ENCODE measurements around the gene MALRD1. TPM values are rescaled to one million over a fixed set of nuclear protein-coding genes. Genes with fewer than 3 reads are reported as not detected.

The MALRD1 gene
- total RNA-seq, 2 donors from 2014 or later, result not detected

DNA sequence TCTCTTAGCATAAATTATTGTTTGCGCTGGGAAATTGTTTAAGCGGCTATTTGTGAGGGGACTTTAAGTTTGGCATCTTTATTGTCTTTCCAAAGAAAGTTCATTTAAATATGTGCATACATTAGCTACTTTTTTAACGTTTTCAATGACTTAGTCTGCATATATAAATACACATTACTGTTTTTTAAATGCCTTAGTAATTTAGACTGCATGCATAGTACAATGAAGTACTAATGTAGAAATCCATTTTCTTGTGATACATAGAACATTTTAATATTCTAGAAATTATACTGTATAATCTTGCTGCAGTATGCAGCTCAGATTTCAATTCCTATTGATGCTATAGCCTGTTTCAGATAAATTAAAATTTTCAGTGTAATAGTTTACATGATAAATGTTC lies 325.4 kb downstream of the MALRD1 start:
- DNase-seq (no peak), ATAC-seq (no peak)
- no peaks in the 10 kb centered on the region for H3K9me3 ChIP-seq (ENCODE audit: control insufficient read depth, low read length, poor library complexity, severe bottlenecking)
- no peaks in the 10 kb centered on the region for H3K36me3 Mint-ChIP-seq (ENCODE audit: low read depth)
- H3K4me1 Mint-ChIP-seq, result no peaks in the 10 kb centered on the region
- no peak overlapping the region for H3K4me3 Mint-ChIP-seq
- no peak overlapping the region for H3K27ac Mint-ChIP-seq
- H3K27me3 Mint-ChIP-seq, result no peaks in the 10 kb centered on the region

GRCh38 chr10:19385846-19386450 lies 337.3 kb downstream of the MALRD1 start:
- Mint-ChIP-seq H3K4me1 (no peaks in the 10 kb centered on the region), H3K36me3 (ENCODE audit: low read depth) (no peaks in the 10 kb centered on the region), H3K27ac (no peak overlapping the region), H3K4me3 (no peak overlapping the region), H3K27me3 (no peaks in the 10 kb centered on the region)
- H3K9me3 ChIP-seq (ENCODE audit: control insufficient read depth, low read length, poor library complexity, severe bottlenecking), result no peaks in the 10 kb centered on the region
- no peak for DNase-seq
- ATAC-seq, result no peak

DNA sequence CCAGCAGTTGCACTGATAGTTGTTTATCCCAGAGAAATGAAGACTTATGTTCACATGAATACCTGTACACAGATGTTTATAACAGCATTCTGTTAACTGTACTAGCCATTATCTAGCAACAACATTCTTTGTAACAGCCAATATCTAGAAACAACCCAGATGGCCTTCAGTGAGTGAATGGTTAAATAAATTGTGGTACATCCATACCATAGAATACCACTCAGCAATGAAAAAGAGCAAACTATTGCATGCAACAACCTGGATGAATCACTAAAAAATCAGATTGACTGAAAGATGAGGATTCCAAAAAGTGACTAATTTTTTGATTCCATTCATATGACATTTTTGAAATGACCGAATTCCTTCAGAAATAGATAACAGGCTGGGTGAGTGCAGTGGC lies 360.3 kb downstream of the MALRD1 start:
- no peak for DNase-seq
- Mint-ChIP-seq H3K4me1 (no peaks in the 10 kb centered on the region), H3K4me3 (no peak overlapping the region), H3K36me3 (ENCODE audit: low read depth) (no peaks in the 10 kb centered on the region), H3K27me3 (no peaks in the 10 kb centered on the region), H3K27ac (no peak overlapping the region)
- no peaks in the 10 kb centered on the region for H3K9me3 ChIP-seq (ENCODE audit: control insufficient read depth, low read length, poor library complexity, severe bottlenecking)
- no peak for ATAC-seq

DNA sequence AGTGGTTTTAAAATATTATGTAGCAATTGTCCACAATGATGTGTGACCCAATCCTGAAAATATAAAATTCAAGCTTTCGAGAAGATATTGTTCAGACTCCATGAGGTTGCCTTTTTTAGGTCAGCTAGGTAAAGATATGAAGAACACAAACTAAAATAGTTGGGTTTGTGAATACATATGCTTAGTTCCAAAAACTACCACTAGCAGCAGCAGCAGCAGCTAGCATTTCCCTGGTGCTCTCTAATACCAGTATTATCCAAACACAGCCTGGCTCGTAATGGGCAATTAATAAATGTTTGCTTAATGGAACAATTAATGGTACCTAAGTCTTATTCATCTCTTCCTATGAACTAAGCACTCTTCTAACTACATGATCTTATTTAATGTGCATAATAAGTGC lies 362.5 kb downstream of the MALRD1 start:
- ATAC-seq (no peak), DNase-seq (no peak)
- Mint-ChIP-seq H3K4me1 (no peaks in the 10 kb centered on the region), H3K36me3 (ENCODE audit: low read depth) (no peaks in the 10 kb centered on the region), H3K4me3 (no peak overlapping the region), H3K27ac (no peak overlapping the region), H3K27me3 (no peaks in the 10 kb centered on the region)
- no peaks in the 10 kb centered on the region for H3K9me3 ChIP-seq (ENCODE audit: control insufficient read depth, low read length, poor library complexity, severe bottlenecking)

- no peak overlapping the region for H3K27ac Mint-ChIP-seq
- H3K4me1 Mint-ChIP-seq, result no peaks in the 10 kb centered on the region
- no peaks in the 10 kb centered on the region for H3K36me3 Mint-ChIP-seq (ENCODE audit: low read depth)
- ATAC-seq (no peak), DNase-seq (no peak)
- H3K9me3 ChIP-seq (ENCODE audit: control insufficient read depth, low read length, poor library complexity, severe bottlenecking), result no peaks in the 10 kb centered on the region
- no peak overlapping the region for H3K4me3 Mint-ChIP-seq
- no peaks in the 10 kb centered on the region for H3K27me3 Mint-ChIP-seq
Observed at GRCh38 chr10:19412531-19412930, 363.9 kb downstream of the MALRD1 start.

DNA sequence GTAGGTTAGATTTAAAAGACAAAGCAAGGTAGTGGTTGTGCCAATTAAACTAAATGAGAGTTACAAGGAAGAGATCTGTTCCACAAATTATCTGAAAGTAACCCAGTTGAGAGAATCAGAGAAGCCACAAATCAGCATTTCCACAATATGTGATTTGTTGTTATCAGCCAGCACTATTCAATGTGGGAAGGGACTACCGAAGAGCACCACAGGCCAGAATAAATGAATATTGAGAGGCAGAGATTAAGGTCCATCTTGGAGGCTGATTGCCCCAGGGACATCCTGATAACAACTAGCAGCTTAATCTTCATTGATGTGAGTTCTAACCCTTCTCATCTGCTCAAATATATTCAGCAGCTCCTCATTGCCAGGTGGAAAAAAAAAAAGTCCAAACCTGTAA lies 367.6 kb downstream of the MALRD1 start:
- no peak for DNase-seq
- no peaks in the 10 kb centered on the region for H3K36me3 Mint-ChIP-seq (ENCODE audit: low read depth)
- H3K4me3 Mint-ChIP-seq, result no peak overlapping the region
- no peaks in the 10 kb centered on the region for H3K4me1 Mint-ChIP-seq
- H3K27me3 Mint-ChIP-seq, result no peaks in the 10 kb centered on the region
- no peaks in the 10 kb centered on the region for H3K9me3 ChIP-seq (ENCODE audit: control insufficient read depth, low read length, poor library complexity, severe bottlenecking)
- no peak for ATAC-seq
- H3K27ac Mint-ChIP-seq, result no peak overlapping the region

DNA sequence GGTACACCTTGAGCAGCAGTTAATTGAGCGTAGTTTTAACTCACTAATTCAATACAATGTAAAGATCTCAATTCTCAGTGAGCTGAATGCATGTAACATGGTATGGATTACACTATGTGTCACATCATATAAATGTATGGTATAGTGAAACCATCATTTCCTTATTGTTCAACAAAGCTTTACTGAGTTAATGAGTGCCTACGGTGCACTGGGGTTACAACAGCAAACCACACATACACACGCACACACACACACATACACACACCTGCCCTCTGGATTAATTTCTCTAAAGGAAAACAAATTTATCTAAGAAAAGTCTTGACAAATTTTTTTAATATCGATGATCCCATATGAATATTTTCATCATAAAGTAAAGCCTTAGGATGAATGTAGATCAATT lies 369.1 kb downstream of the MALRD1 start:
- DNase-seq (no peak), ATAC-seq (no peak)
- no peaks in the 10 kb centered on the region for H3K9me3 ChIP-seq (ENCODE audit: control insufficient read depth, low read length, poor library complexity, severe bottlenecking)
- Mint-ChIP-seq H3K27ac (no peak overlapping the region), H3K4me3 (no peak overlapping the region), H3K27me3 (no peaks in the 10 kb centered on the region), H3K4me1 (no peaks in the 10 kb centered on the region), H3K36me3 (ENCODE audit: low read depth) (no peaks in the 10 kb centered on the region)

GRCh38 chr10:19421674-19422073 lies 373.1 kb downstream of the MALRD1 start:
- H3K9me3 ChIP-seq (ENCODE audit: control insufficient read depth, low read length, poor library complexity, severe bottlenecking), result no peaks in the 10 kb centered on the region
- DNase-seq (no peak), ATAC-seq (no peak)
- H3K27me3 Mint-ChIP-seq, result no peaks in the 10 kb centered on the region
- no peak overlapping the region for H3K4me3 Mint-ChIP-seq
- H3K36me3 Mint-ChIP-seq (ENCODE audit: low read depth), result no peaks in the 10 kb centered on the region
- H3K4me1 Mint-ChIP-seq, result no peaks in the 10 kb centered on the region
- no peak overlapping the region for H3K27ac Mint-ChIP-seq

DNA sequence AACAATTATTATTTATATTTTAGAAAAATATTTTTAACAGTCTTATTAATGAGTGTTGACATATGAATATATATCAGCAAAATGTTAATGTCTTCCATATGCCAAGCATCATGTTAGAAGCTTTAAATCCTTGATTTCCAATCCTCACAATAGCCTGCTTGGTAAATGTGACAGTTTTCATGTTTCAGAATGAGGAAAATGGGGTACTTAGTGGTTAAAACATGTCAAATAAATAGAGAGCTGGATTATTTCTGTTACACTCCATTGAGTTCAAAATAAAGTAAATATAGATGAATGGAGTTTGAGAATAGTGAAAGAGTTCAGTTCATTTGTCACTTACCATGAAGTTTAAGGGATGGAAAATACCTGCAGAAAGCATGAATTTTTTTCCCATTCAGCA lies 377.4 kb downstream of the MALRD1 start:
- H3K9me3 ChIP-seq (ENCODE audit: control insufficient read depth, low read length, poor library complexity, severe bottlenecking), result no peaks in the 10 kb centered on the region
- no peak for DNase-seq
- no peaks in the 10 kb centered on the region for H3K36me3 Mint-ChIP-seq (ENCODE audit: low read depth)
- no peaks in the 10 kb centered on the region for H3K27me3 Mint-ChIP-seq
- H3K27ac Mint-ChIP-seq, result no peak overlapping the region
- no peak for ATAC-seq
- no peaks in the 10 kb centered on the region for H3K4me1 Mint-ChIP-seq
- H3K4me3 Mint-ChIP-seq, result no peak overlapping the region

DNA sequence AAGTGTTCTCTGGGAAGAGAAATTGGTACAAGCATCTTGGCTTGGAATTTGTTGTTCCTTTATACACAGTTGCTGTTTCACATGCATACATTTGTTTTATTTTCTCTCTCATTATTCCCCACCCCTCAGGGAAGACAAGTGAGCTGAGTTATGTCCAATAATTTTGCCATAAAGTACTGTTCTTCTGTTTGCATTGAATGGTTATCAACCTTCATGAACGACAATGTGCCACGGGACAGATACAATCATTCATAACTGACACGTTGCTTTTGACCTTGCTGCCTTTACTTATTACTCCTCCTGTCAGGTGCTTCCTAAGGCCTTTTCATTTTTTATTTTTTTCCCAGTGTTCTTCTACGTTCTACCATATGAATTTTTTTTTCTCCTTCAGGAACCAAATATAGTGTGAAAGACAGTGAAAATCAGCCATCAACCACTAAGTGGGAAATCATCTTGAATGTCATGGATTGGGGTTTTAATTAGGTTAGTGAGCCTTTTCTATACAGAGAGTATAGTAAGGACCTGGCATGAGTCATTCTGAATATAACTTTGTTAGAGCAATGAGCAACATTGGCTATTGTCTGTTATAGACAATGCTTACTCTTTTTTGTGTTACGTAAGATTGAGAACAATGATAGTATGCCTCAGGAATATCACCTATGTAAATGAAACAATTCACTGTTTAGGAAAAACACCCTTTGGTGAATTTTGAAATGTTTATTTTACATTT lies 383.2 kb downstream of the MALRD1 start:
- no peaks in the 10 kb centered on the region for H3K36me3 Mint-ChIP-seq (ENCODE audit: low read depth)
- H3K4me3 Mint-ChIP-seq, result no peak overlapping the region
- no peaks in the 10 kb centered on the region for H3K9me3 ChIP-seq (ENCODE audit: control insufficient read depth, low read length, poor library complexity, severe bottlenecking)
- H3K4me1 Mint-ChIP-seq, result no peaks in the 10 kb centered on the region
- H3K27me3 Mint-ChIP-seq, result no peaks in the 10 kb centered on the region
- no peak overlapping the region for H3K27ac Mint-ChIP-seq
- DNase-seq, result no peak
- ATAC-seq, result no peak

- Mint-ChIP-seq H3K36me3 (ENCODE audit: low read depth) (no peaks in the 10 kb centered on the region), H3K27ac (no peak overlapping the region), H3K4me1 (no peaks in the 10 kb centered on the region), H3K4me3 (no peak overlapping the region), H3K27me3 (no peaks in the 10 kb centered on the region)
- no peaks in the 10 kb centered on the region for H3K9me3 ChIP-seq (ENCODE audit: control insufficient read depth, low read length, poor library complexity, severe bottlenecking)
- no peak for DNase-seq
- no peak for ATAC-seq
Observed at GRCh38 chr10:19449860-19450259, 401.3 kb downstream of the MALRD1 start.

- Mint-ChIP-seq H3K27ac (no peak overlapping the region), H3K27me3 (no peaks in the 10 kb centered on the region), H3K4me3 (no peak overlapping the region), H3K4me1 (no peaks in the 10 kb centered on the region), H3K36me3 (ENCODE audit: low read depth) (no peaks in the 10 kb centered on the region)
- H3K9me3 ChIP-seq (ENCODE audit: control insufficient read depth, low read length, poor library complexity, severe bottlenecking), result no peaks in the 10 kb centered on the region
- no peak for DNase-seq
- no peak for ATAC-seq
Observed at GRCh38 chr10:19451356-19451755, 402.8 kb downstream of the MALRD1 start.

DNA sequence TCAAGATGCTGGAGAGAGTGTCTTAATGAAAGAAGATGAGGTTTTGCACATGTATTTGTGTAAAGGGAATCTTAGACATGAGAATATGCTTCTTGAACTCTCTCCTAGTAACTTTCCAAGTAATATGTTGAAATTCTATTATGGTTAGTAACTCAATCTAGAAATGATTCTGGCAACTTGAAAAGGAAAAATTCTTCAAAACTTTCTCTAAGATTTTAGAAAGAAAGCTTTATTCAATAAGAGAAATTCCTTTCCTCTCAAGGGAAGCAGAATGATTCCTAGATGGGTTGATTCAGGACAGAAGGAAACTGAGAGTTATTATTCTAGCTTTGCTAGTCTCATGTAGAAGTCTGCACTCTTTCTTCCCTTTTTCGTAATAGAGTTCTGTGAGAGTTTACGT lies 403.3 kb downstream of the MALRD1 start:
- Mint-ChIP-seq H3K27me3 (no peaks in the 10 kb centered on the region), H3K36me3 (ENCODE audit: low read depth) (no peaks in the 10 kb centered on the region), H3K4me3 (no peak overlapping the region), H3K27ac (no peak overlapping the region), H3K4me1 (no peaks in the 10 kb centered on the region)
- DNase-seq, result no peak
- H3K9me3 ChIP-seq (ENCODE audit: control insufficient read depth, low read length, poor library complexity, severe bottlenecking), result no peaks in the 10 kb centered on the region
- no peak for ATAC-seq

- Mint-ChIP-seq H3K27ac (no peak overlapping the region), H3K4me3 (no peak overlapping the region), H3K27me3 (no peaks in the 10 kb centered on the region), H3K36me3 (ENCODE audit: low read depth) (no peaks in the 10 kb centered on the region), H3K4me1 (no peaks in the 10 kb centered on the region)
- ATAC-seq (no peak), DNase-seq (no peak)
- no peaks in the 10 kb centered on the region for H3K9me3 ChIP-seq (ENCODE audit: control insufficient read depth, low read length, poor library complexity, severe bottlenecking)
Observed at GRCh38 chr10:19453967-19454366, 405.4 kb downstream of the MALRD1 start.

All from T-helper 17 cell (primary cell).